GM12878 (cell line): ENCODE data around the gene SRA1. TPM values are rescaled to one million over a fixed set of nuclear protein-coding genes. Genes with fewer than 3 reads are reported as not detected.

Source experiments
- BCLAF1 ChIP-seq: fragments of 450-650 bp; IDR thresholded peaks from 2 replicates; pipeline ENCODE4 v1.6.1; 2017; ENCODE audit warnings: antibody characterized with exemption, mild to moderate bottlenecking, moderate library complexity
- BRCA1 ChIP-seq: IDR thresholded peaks from 2 replicates; pipeline ENCODE4 v1.6.1; 2011; ENCODE audit warnings: low read depth, low read length, improper control_type of control experiment
- CEBPZ ChIP-seq: fragments of 150-350 bp; IDR thresholded peaks from 2 replicates; pipeline ENCODE4 v1.6.1; 2016; ENCODE audit warnings: low read depth, low read length
- IRF5 ChIP-seq: fragments of 450-650 bp; IDR thresholded peaks from 2 replicates; pipeline ENCODE4 v1.6.1; 2017; ENCODE audit warnings: borderline replicate concordance
- LARP7 ChIP-seq: fragments of 450-650 bp; IDR thresholded peaks from 2 replicates; pipeline ENCODE4 v1.6.1; 2017; ENCODE audit warnings: mild to moderate bottlenecking
- MXI1 ChIP-seq: fragments of 150-350 bp; IDR thresholded peaks from 2 replicates; pipeline ENCODE4 v1.6.1; 2011; ENCODE audit warnings: low read depth, mild to moderate bottlenecking, inconsistent platforms, low read length, improper control_type of control experiment
- NRF1 ChIP-seq: conservative IDR thresholded peaks from 2 replicates; pipeline ENCODE4 v1.6.1; 2011; ENCODE audit warnings: mild to moderate bottlenecking, low read depth, low read length, improper control_type of control experiment
- PAX5 ChIP-seq: IDR thresholded peaks from 2 replicates; pipeline ENCODE4 v1.6.1; 2011; ENCODE audit warnings: low read depth, low read length, borderline replicate concordance
- PML ChIP-seq: IDR thresholded peaks from 2 replicates; pipeline ENCODE4 v1.6.1; 2012; ENCODE audit warnings: low read length, inconsistent platforms
- RAD51 ChIP-seq: fragments of 450-650 bp; IDR thresholded peaks from 2 replicates; pipeline ENCODE4 v1.6.1; 2016; ENCODE audit warnings: moderate library complexity, mild to moderate bottlenecking, inconsistent platforms
- RB1 ChIP-seq: fragments of 450-650 bp; formaldehyde crosslinking; IDR thresholded peaks from 2 replicates; pipeline ENCODE4 v1.6.1; 2017; ENCODE audit warnings: mild to moderate bottlenecking, borderline replicate concordance
- SREBF1 ChIP-seq: IDR thresholded peaks from 2 replicates; pipeline ENCODE4 v1.6.1; 2012; ENCODE audit warnings: mild to moderate bottlenecking, low read length
- SRF ChIP-seq, 2 experiments: IDR thresholded peaks; 2 replicates each; pipeline ENCODE4 v1.6.1; 2011; ENCODE audit warnings: low read depth in 2 of 2, low read length in 2 of 2, mild to moderate bottlenecking in 1 of 2, moderate library complexity in 1 of 2
- STAT3 ChIP-seq: IDR thresholded peaks from 2 replicates; pipeline ENCODE4 v1.6.1; 2011; ENCODE audit warnings: low read depth, low read length, improper control_type of control experiment
- SUPT20H ChIP-seq: IDR thresholded peaks from 2 replicates; pipeline ENCODE4 v1.6.1; 2011; ENCODE audit warnings: low read depth, mild to moderate bottlenecking, low read length, moderate library complexity, borderline replicate concordance; ENCODE audit not compliant: control insufficient read depth
- TCF12 ChIP-seq: IDR thresholded peaks from 2 replicates; pipeline ENCODE4 v1.6.1; 2011; ENCODE audit warnings: low read depth, mild to moderate bottlenecking, low read length
- ZBTB4 ChIP-seq: fragments of 450-650 bp; formaldehyde crosslinking; IDR thresholded peaks from 2 replicates; pipeline ENCODE4 v1.4.0; 2022; ENCODE audit warnings: mild to moderate bottlenecking, moderate library complexity
- ZNF24 ChIP-seq: fragments of 450-650 bp; IDR thresholded peaks from 2 replicates; pipeline ENCODE4 v1.6.1; 2017; ENCODE audit warnings: antibody characterized with exemption, mild to moderate bottlenecking
- polyA plus RNA-seq, 11 experiments: library from polyadenylated mRNA; depleted of rRNA in 4 of 11; unstranded in 6 of 11; stranded (reverse) in 5 of 11; fragments of >200 nt; fragmentation: Nextera tagmentation in 4 of 11; fragmentation: Illumina TruSeq in 1 of 11; extraction: Ambion mirVana in 4 of 11; extraction: Trizol in 1 of 11; gene quantifications; 1 replicate in 1 of 11; 2 replicates in 10 of 11; pipeline versions ENCODE4 v1.2.1 to v1.2.3, GENCODE V29; 2011 to 2016; ENCODE audit warnings: inconsistent platforms in 2 of 11, missing spikeins in 2 of 11, low read depth in 1 of 11
- total RNA-seq, 4 experiments: library from RNA; depleted of rRNA in 3 of 4; stranded (reverse); fragments of >200 nt in 3 of 4; fragmentation: Illumina TruSeq in 1 of 4; extraction: Trizol in 1 of 4; gene quantifications; 2 replicates each; pipeline versions ENCODE4 v1.2.1 to v1.2.3, GENCODE V29; 2013 to 2021

SRA1 gene
- total and polyA plus RNA-seq, 10 of the 15 experiments (the other 5 are each of a cell fraction or from before 2014, with no cell fraction given), result 35.3 to 127 (median 56.1) TPM

GRCh38 chr5:140547508-140548299, 9.6 kb downstream of the SRA1 start, which contains the start of gene EIF4EBP3 (continued):
- TF ChIP-seq CEBPZ (no peak), ZNF24 (no peak), RAD51 (peak; percentile 88), SREBF1 (no peak), MXI1 (peak; percentile 92), SUPT20H (no peak), STAT3 (no peak), LARP7 (no peak; the same call in 1 of the 2 replicates), RB1 (peak; percentile 57; the same call in 1 of the 2 replicates), NRF1 (no peak), PML (peak; percentile 68), BRCA1 (no peak), IRF5 (no peak), BCLAF1 (no peak), ZBTB4 (CRISPR knock-in tag) (no peak), PAX5 (peak; percentile 42; the same call in 1 of the 2 replicates), TCF12 (0 out of 2 replicates have a peak, but pooled peaks have one; percentile 33), SRF (IDR thresholded peaks at IDR 0.05; ENCODE audit: low read depth in 2 of 2, low read length in 2 of 2) (no peak; a peak in 1 of 4 replicates)
